Inflammatory macrophage (primary cell): ENCODE measurements around the gene BRCA2.

ENCODE experiments used
- DNase-seq, 2 donors: peaks; one replicate each; pipeline ENCODE4 v3.0.0-alpha.2; 2020 to 2022
- total RNA-seq, 18 experiments: gene quantifications; one replicate each; lab custom pipeline; 2026; ENCODE audit warnings: mixed read lengths in 6 of 18, inconsistent platforms in 2 of 18; lab: John Stamatoyannopoulos, UW

The BRCA2 gene, protein sequence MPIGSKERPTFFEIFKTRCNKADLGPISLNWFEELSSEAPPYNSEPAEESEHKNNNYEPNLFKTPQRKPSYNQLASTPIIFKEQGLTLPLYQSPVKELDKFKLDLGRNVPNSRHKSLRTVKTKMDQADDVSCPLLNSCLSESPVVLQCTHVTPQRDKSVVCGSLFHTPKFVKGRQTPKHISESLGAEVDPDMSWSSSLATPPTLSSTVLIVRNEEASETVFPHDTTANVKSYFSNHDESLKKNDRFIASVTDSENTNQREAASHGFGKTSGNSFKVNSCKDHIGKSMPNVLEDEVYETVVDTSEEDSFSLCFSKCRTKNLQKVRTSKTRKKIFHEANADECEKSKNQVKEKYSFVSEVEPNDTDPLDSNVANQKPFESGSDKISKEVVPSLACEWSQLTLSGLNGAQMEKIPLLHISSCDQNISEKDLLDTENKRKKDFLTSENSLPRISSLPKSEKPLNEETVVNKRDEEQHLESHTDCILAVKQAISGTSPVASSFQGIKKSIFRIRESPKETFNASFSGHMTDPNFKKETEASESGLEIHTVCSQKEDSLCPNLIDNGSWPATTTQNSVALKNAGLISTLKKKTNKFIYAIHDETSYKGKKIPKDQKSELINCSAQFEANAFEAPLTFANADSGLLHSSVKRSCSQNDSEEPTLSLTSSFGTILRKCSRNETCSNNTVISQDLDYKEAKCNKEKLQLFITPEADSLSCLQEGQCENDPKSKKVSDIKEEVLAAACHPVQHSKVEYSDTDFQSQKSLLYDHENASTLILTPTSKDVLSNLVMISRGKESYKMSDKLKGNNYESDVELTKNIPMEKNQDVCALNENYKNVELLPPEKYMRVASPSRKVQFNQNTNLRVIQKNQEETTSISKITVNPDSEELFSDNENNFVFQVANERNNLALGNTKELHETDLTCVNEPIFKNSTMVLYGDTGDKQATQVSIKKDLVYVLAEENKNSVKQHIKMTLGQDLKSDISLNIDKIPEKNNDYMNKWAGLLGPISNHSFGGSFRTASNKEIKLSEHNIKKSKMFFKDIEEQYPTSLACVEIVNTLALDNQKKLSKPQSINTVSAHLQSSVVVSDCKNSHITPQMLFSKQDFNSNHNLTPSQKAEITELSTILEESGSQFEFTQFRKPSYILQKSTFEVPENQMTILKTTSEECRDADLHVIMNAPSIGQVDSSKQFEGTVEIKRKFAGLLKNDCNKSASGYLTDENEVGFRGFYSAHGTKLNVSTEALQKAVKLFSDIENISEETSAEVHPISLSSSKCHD (N-terminal part only)
- total RNA-seq: 19.0 to 128 (median 55.0) reads per million in 18 experiments

DNA sequence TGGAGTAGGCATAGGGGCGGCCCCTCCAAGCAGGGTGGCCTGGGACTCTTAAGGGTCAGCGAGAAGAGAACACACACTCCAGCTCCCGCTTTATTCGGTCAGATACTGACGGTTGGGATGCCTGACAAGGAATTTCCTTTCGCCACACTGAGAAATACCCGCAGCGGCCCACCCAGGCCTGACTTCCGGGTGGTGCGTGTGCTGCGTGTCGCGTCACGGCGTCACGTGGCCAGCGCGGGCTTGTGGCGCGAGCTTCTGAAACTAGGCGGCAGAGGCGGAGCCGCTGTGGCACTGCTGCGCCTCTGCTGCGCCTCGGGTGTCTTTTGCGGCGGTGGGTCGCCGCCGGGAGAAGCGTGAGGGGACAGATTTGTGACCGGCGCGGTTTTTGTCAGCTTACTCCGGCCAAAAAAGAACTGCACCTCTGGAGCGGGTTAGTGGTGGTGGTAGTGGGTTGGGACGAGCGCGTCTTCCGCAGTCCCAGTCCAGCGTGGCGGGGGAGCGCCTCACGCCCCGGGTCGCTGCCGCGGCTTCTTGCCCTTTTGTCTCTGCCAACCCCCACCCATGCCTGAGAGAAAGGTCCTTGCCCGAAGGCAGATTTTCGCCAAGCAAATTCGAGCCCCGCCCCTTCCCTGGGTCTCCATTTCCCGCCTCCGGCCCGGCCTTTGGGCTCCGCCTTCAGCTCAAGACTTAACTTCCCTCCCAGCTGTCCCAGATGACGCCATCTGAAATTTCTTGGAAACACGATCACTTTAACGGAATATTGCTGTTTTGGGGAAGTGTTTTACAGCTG is at the start of gene BRCA2, which contains the start of gene ZAR1L:
Gene BRCA2, plus strand, starts transcription at position 271 of the 790 bp plus-strand sequence. CDS start 953 bp downstream, outside the sequence.
Gene ZAR1L, minus strand, starts transcription at position 126 of the 790 bp plus-strand sequence. CDS start 3,438 bp downstream, outside the sequence.
- peak; percentile 95 to 99 for DNase-seq

DNA sequence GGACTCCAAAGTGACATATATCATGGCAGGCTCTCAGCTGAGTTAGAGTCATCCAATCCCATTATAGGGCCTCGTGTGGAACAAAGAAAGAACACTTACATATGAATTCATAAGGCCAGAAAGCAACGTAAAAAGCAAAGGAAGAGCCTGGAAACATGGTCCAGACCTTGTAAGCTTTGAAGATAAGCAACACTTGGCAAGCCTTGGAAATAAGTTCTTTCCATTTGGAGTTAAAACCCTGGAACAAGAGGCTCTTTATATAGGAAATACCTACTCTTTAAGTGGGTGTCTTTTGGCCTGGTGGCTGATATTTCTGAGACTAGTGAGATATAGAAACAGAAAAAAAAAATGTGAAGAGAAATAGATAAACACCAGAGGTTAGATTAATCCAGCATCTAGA is 49.6 kb upstream of the BRCA2 start:
- no peak for DNase-seq

DNA sequence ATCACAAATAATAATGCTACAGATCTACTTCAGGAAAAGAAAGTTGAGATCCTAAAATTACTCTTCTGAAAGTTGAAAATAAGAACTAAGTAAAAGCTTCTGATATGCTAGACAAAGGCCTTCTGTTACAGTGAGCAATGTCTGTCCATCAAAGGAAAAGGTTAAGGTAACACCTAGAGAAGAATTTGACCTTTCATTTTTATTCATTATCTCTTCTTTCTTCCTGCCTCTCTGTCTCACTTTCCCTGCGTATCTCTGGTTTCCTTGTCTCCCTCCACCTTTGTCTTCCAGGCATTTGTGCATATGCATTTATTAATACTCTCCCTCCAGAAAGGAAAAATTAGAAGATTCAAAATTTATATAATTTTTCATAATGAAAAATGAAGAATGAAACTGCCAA is 49.2 kb upstream of the BRCA2 start:
- DNase-seq: no peak

DNA sequence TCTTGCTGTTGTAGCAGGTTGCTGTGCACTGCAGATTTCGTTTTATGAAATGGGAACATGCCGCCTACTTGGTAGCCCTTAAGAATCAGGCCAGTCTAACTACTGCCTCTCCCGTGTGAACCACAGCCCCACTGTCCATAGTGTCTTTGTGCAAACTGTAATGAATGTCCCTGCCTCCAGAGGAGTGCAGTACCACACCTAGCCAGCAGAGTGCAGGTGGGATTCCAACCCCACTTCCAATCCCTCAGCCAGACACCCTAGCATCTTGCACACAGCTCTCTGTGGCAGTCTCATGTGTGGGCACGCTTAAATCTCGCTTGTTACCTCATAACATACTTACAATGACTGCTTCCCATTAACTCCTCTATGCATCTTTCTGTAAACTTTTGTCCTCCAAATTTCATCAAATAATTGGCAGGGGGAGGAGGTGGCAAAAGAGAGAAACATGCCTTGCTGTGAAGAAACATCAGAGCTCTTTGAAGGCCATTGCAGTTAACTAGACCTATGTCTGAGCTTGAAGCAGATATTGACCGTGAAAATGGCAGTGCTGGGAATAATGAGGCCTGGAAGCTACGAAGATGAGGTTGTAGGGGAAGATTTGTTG is 47.4 kb upstream of the BRCA2 start:
- peak in 1 of 2 donors; percentile 23 for DNase-seq

DNA sequence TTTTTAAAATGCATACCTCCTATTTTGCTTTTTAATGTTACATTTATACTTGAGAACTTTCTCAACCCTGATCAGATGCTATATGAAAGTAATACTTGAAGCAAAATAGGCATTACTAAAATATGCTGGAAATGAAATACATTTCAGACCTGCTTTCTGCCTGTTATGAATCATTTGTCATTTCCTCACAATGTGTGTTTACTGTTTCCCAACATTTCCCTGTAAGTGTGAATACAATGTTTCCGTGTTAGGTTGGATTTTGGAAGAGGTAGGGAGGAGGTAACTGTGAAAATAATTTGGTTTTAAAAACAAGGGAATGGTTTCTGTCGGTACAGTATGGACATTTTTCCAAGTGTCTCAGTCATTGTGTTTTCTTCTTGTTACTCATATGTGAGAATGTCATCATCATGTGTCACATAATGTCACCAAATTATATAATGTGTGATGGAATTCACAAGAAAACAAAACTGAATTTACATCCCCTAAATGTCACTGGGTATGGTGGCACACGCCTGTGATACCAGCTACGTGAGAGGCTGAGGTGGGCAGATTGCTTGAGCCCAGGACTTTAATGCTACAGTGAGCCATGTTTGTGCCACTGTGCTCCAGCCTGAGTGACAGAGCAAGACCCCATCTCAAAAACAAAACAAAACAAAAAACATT is 43.2 kb upstream of the BRCA2 start:
- DNase-seq: no peak

DNA sequence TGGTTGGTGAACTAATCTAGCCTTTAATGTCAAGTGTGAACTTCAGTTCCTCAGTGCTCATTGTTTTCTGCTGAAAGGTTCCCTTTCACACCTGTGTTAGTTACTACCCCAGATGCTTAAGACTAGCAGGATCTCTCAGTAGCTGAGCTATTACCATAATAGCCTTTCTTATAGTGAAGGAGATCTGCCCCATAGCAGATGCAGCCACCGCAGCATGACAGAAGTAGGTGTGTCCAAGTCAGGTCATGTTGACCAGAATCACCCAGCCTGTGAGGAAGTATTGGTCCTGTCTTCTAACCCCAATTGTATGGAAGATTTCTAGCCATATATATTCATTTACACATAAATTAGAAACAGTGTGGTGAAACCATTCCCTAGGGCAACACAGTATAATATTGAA is 37.5 kb upstream of the BRCA2 start:
- no peak for DNase-seq

DNA sequence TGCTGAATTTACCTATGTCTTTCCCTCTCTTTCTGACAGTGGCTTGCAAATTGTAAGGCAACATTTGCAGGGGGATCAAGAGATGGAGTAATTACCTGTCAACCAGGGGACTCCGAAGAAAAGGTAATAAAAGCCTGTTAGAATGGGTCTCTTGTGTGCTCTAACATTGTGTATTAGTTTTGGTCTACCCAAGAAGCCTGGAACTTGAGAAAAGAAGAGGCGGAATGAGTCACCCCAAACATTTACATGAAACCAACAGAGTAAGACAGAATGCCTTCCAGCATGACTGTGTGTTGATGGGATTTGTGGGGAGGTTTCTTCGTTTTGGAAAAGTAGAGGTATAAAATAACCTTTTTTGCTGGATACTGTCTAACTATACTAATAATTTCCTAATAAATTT is 36.9 kb upstream of the BRCA2 start:
- DNase-seq: peak in 1 of 2 donors; percentile 23

DNA sequence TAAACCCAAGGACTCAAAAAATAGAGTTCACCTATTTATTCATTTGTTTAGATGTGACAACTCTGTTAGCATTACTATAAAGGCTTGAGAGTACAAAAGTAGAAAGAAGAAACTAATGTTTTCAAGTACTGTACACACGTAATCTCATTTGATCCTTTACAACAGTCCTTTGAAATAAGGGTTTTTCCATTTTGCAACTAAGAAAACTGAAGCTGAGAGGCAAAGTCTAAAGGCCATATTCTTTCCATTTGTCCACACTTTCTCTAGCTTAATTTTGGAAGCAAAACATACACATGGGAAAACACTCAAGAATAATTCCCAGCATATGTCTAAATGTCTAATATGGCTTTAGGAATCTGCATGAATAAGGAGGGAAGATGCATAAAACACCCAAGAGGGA is 34.2 kb upstream of the BRCA2 start:
- no peak for DNase-seq

DNA sequence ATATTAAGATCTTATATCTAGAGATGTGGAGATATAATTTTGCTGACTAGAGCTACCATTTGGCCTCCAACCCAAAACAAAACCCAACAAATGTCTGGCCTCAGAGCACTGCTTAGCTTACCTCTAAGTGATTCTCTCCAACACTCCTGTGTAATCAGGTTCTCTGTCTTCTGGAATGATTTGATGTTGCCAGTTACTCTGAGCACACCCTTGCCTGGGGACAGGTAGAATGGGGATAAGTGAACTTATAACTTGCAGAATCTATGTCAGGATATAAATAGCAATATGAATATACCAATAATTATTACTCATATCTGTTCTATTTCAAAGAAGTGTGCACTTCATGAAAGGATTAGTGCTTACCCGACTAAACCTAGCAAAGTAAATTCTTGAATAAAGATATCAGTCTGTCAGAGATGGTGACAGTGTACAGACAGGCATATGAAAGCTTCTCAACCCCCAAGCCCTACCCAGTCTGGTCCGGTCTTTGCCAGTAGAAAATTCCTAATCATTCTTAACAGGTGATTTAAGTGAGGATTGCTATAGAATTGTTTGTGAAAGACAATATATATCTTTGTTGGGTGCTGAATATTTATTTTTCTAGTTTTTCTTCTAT is 33.1 kb upstream of the BRCA2 start:
- DNase-seq: no peak

DNA sequence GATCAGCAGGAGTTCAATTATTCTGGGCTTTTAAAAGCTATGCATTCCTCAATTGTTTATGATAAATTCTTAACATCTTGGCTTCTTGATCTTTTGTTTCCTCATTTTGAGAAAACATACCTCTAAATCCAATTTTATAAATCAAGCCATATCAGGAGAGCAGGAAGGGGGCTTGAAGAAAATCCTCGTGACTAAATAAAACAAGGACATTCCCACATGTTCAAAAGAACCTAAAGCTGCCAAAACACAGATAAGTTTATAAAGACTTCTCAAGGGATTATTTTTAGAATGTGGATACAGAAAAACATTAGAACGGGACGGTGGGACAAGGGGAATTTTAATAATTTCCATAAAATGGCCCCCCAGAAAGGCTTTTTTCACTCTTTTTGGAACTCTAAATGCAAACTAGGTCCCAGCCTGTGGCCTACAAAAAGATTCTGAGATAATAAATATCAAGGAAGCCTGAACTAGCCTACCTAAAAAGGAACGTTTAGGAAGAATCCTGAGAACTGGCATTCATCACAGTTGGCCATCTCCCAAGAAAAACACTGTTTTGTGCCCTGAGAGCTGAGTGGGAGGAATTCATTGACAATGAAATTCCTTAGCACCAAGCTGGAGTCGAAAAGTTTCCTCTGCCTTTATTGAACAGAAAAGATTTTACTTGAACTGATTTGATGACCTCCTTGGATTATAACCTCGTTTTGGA is 30.2 kb upstream of the BRCA2 start:
- no peak for DNase-seq

DNA sequence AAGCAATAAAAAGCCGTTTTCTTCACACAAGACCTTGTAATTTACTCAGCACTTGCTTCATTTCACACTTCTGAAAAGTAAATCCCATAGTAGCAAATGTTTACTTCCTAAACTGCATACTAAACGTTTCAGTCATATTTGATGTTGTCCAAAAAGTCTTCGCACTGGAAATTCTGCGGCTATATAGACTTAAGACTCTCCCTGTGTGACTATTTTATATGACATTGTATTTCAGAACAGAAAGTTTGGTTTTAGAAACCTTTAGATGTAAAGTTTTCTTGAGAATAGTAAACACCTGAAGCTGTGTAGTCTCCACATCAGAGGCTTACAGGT is 29.7 kb upstream of the BRCA2 start:
- DNase-seq: no peak

DNA sequence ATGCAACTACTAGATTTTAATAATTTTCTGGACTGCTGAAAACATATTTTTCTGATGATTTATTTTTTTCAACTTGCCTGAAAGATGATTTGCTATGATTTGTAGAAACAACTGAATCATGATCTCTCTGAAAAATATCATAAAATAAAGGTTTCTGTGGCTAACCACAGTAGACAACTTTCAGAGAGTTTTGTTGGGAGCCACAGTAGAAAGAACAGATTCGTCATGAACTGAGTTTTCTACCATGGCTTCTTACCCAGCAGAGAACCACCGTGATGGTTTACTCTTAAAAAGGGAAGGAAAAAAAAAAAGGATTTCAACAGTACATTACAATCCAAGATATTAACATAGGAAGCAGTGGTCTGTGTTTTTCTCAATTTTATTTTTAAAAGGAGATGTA is 18.1 kb upstream of the BRCA2 start:
- DNase-seq: no peak

DNA sequence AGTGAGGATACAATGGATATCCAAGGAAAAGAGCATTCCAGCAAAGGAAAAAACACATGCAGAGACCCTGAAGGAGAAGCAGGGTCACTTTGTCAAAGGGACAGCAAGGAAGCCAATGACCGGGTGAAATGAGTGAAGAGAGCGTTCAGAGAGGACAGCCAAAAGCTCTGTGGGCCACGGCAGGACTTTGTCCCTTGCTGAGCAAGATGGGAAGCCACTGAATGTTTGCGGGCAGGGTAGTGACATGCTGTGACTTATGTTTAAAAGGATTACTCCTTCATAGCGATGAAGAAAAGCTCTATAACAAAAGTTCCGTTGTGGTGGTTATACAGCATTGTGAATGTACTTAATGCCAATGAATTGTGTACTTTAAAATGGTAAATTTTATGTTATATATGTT is 16.6 kb upstream of the BRCA2 start:
- DNase-seq: no peak

DNA sequence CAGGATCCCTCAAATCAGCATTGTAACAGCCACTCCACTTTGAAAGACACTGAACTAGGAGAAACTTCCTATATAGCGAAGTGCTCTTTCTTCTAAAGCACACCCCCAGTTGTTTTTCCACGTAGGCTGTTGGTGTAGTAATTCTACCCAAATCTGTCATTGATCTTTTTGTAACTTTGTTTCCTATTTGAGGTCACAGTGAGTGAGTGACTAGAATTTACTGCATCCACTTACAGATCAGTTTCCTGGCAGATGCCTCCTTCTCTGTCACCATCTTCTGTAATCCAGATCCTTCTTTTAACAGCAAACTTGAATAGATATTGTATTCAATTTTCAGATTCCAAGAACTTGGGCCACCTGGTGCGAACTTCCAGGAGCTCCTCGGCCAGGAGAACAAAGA is 15.4 kb upstream of the BRCA2 start:
- DNase-seq: no peak

DNA sequence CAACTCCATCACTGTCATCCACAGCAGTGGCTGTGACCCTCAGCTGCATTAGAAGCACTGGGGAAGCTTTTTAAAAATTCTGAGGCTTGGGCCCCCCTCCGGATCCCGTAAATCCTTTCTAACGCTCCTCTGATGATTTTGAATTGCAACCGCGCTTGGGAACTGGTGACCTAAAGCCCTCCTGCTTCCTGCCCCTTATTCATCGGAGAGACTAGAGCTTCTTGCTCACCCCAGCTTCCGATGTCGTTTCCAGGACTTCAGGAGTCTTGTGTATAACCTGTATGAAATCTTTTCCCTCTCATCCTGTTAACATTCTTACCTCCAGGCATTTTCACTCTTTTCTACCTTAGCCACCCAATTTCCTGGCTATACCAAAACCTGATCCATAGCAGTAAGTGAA is 14.9 kb upstream of the BRCA2 start:
- no peak for DNase-seq

DNA sequence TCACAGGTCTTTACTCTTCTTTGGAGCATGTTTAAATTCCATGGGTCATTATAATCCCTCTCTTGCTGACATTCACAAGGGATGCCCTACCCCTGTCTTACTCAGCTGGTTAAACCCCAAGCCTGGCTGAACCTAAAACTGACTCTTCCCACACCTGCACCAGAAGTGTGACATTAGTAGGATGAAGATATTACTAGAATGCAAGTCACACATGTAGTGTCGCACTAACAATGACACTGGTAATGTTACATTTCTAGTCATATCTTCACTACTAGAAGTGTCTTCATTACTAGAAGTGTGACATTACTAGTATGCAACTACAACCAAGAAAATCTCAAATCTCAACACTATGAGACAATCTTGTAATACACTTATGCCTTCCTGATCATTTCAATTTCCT is 14.4 kb upstream of the BRCA2 start:
- no peak for DNase-seq

DNA sequence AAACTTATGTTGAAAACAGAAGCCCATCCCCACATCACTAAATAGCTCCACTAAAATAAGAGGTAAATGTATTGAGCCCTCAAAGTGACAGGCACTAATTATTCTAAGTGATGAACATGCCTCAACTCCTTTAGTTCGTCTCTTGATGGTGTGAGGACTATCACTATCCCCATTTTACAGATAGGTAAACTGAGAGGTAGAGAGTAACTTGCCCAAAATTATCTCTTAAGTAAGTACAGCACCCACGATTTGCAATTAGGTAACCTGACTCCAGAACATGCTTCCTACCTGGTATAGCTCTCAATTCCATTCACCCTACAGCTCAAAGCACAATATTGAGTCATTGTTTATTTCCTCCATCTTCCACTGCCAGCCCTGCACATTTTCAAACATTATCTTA is 12.8 kb upstream of the BRCA2 start:
- DNase-seq: no peak

DNA sequence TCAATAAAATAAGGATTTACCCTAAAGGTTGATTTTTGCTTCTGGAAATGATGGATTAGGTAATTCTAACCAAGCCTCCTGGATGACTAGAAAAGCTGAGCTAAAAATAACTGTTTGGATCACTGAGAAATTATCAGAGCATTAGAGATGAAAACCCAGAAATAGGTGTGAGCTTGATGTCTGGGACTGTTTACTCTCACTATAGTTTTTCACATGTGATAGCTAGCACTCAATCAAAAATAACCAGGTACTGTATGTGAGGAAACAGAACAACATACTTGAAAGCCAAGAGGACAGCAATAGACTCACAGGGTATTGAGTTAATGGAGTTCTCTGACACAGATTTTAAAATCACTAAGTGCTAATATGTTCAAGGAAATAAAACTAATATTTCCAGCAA is 9.7 kb upstream of the BRCA2 start:
- DNase-seq: no peak

DNA sequence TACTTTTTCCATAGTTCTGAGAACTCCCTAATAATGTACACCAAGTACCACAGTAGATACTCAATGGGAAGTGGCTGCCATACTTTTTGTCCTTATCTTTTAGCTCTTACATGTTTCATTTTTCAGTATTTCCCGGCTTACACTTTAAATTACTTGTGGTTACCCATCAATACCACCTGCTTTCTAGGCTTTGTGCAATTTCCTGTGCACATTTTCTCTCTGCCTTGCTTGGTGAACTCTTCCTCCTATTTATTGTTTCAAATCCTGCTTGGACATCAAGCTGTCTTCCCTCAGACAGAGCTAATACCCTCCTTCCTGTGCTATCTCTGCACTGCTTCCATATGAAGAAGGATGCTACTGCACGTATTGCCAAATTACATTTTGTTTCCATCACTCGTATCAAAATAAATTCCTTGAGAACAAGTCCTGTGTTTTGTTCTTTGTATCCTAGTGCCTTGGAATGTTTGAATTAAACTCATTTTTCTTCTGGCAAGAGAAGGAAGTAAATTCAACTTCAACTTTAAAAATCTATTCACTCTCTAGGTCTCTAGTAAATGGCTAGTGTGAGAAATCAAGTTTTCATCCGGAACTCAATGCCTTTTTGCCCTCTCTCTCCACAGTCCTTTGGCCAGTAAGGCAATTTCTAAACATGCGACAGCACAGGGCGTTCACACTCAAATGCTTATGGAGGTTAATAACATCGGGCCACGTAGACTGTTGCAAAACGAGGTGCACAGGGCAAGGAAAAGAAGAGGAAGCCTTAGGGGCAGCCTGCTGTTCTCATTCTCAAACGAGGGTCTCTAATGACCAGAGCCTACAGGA is 5.8 kb upstream of the BRCA2 start:
- peak; percentile 50 to 70 for DNase-seq
